GM19025 (cell line): ENCODE data around the gene C20orf96.

Experiments used
- ATAC-seq: cut with Tn5 transposase; IDR thresholded peaks from one replicate; pipeline ENCODE4 v1.9.1; 2021; ENCODE audit warnings: mild to moderate bottlenecking, low read depth, moderate library complexity; ENCODE audit not compliant: unreplicated experiment

The C20orf96 gene

GRCh38 chr20:312866-313265 lies 22.3 kb upstream of the C20orf96 start:
- ATAC-seq = no peak

- no peak for ATAC-seq
Measured at GRCh38 chr20:312067-312466, 21.5 kb upstream of the C20orf96 start.

GRCh38 chr20:311609-312008 lies 21.1 kb upstream of the C20orf96 start:
- ATAC-seq = no peak

GRCh38 chr20:310645-311044 lies 20.1 kb upstream of the C20orf96 start:
- ATAC-seq = no peak

GRCh38 chr20:309841-310644 lies 19.5 kb upstream of the C20orf96 start:
- ATAC-seq = peak; percentile 99

GRCh38 chr20:309306-309840 lies 18.8 kb upstream of the C20orf96 start:
- ATAC-seq = no peak

- ATAC-seq = no peak
Measured at GRCh38 chr20:308427-309038, 18.0 kb upstream of the C20orf96 start.

- ATAC-seq = no peak
Measured at GRCh38 chr20:305745-306144, 15.2 kb upstream of the C20orf96 start.

GRCh38 chr20:301886-302848 lies 11.6 kb upstream of the C20orf96 start:
- ATAC-seq = no peak

- no peak for ATAC-seq
Measured at GRCh38 chr20:300345-300990, 9.9 kb upstream of the C20orf96 start.

GRCh38 chr20:298776-299391 lies 8.3 kb upstream of the C20orf96 start:
- ATAC-seq = no peak

- ATAC-seq = peak; percentile 13
Measured at GRCh38 chr20:297925-298775, 7.6 kb upstream of the C20orf96 start.

- peak; percentile 76 for ATAC-seq
Measured at GRCh38 chr20:297098-297924, 6.8 kb upstream of the C20orf96 start, which contains the start of gene ZCCHC3. Gene ZCCHC3 (plus strand): TSS chr20:297570. CDS start chr20:297587, 17 bp downstream.

- no peak for ATAC-seq
Measured at GRCh38 chr20:295804-296203, 5.3 kb upstream of the C20orf96 start.

- ATAC-seq = no peak
Measured at GRCh38 chr20:294602-295001, 4.1 kb upstream of the C20orf96 start.

GRCh38 chr20:289693-290083 lies 862 bp downstream of the C20orf96 start:
- no peak for ATAC-seq

GRCh38 chr20:288956-289692 lies 1.4 kb downstream of the C20orf96 start:
- ATAC-seq = no peak
